Sigmoid colon (tissue), 4 donors: ENCODE measurements around the gene FRMPD4.

ENCODE experiments used
- EP300 ChIP-seq, 4 donors: sonication (generic); formaldehyde crosslinking; IDR thresholded peaks; one replicate each; pipeline ENCODE4 v1.6.1; 2017; ENCODE audit warnings: antibody characterized with exemption in 4 of 4
- POLR2A ChIP-seq, 2 donors: fragments of 450-650 bp; IDR thresholded peaks; one replicate each; pipeline ENCODE4 v1.6.1; 2016; ENCODE audit warnings: antibody characterized with exemption in 2 of 2, mild to moderate bottlenecking in 2 of 2, moderate library complexity in 2 of 2
- POLR2AphosphoS5 ChIP-seq, 4 donors: sonication (generic); formaldehyde crosslinking; IDR thresholded peaks; one replicate each; pipeline ENCODE4 v1.6.1; 2017; ENCODE audit warnings: antibody characterized with exemption in 4 of 4
- TF ChIP-seq, protein P1 (sequence below), 4 experiments: fragments of 450-650 bp in 3 of 4; fragments of 200-600 bp in 1 of 4; IDR thresholded peaks; one replicate each; pipeline ENCODE4 v1.5.1; 2016 to 2019; ENCODE audit warnings: antibody characterized with exemption in 4 of 4, mild to moderate bottlenecking in 3 of 4, moderate library complexity in 2 of 4

DNA sequence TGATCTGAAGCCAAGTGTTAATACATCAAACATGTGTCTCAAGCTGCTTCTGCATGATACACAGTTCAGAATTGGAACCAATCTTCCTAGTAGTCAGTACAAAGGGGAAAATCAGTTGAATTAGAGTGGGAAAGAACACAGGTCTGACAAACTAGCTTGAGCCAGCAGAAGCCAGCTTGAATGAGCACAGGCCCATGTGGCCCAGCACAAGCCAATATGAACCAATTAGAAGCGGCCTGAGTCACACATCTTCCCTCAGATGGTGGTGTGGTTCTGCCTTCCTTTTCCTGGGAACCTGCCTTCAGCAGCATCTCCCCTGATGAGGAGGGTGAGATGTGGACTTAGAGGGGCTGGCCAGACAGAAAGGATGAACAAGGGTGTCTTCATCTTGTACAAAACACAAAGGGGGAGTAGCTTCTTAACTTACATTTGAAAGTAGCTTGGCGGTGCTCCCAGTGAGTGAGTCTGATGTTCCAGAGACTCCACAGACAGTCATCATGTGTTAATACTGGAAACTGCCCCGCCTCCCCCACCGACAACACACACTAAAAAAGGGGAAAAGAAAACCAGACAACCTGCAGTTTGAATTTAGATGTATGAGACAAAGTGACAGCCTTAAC, 72.0 kb downstream of the FRMPD4 start:
- TF ChIP-seq POLR2A (IDR thresholded peaks at IDR 0.05) (no peak), POLR2AphosphoS5 (IDR thresholded peaks at IDR 0.05) (no peak), EP300 (IDR thresholded peaks at IDR 0.05) (no peak)
- TF ChIP-seq, protein P1, sequence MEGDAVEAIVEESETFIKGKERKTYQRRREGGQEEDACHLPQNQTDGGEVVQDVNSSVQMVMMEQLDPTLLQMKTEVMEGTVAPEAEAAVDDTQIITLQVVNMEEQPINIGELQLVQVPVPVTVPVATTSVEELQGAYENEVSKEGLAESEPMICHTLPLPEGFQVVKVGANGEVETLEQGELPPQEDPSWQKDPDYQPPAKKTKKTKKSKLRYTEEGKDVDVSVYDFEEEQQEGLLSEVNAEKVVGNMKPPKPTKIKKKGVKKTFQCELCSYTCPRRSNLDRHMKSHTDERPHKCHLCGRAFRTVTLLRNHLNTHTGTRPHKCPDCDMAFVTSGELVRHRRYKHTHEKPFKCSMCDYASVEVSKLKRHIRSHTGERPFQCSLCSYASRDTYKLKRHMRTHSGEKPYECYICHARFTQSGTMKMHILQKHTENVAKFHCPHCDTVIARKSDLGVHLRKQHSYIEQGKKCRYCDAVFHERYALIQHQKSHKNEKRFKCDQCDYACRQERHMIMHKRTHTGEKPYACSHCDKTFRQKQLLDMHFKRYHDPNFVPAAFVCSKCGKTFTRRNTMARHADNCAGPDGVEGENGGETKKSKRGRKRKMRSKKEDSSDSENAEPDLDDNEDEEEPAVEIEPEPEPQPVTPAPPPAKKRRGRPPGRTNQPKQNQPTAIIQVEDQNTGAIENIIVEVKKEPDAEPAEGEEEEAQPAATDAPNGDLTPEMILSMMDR (IDR thresholded peaks at IDR 0.05), result no peak
